Stromal cell of bone marrow (primary cell): Measurements from ENCODE around the gene FOXC1.

Experiments used
- DNase-seq: peaks from one replicate; pipeline ENCODE4 v3.0.0-alpha.2; 2012; ENCODE audit warnings: low read depth

Gene FOXC1

DNA sequence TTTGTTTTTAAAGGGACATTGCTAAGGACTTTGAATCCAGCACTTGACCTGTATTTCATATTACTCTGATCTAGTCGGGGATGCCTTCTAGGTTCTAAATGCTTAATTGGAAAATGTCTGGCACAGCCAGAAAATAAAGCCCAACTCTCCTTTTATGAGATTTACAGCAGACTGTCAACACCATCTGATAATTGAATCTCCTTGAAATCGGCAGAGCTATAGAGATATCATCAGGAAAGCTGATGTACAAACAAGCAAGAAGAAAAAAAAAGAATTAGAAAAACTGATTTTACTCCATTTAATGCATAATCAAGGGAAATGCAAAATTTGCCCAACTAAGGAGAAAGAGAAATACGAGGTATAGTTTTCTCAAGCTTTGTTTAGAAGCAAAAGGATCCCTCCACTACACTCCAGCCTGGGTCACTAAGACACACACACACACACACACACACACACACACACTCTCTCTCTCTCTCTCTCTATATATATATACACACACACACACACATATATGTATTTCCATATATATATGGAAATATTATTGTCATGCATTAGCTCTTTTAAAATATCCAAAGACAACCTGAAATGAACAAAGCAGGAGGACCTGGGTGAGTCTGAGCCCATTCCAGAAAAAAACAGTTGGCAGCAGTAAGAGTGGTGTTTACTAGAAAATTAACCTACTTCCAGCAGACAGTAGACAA is 9.5 kb upstream of the FOXC1 start:
- DNase-seq: no peak

DNA sequence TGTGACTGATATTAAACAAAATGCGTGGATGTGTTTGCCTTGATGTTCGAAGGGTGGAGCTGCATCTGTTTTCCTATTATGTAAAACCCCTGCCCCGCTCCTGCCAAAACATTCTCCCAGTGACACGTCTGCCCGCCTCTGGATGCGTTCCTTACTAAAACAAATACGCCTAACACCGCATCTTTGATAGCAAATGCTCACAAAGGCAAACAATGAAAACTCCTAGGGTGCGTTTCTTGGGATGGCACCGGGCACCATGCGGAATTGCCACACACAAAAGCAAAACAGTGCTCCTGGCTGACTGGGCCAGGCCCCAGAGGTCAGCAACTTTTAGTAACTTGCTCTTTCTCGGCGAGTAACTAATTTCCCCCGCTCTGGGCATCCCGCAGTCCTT is 9.0 kb upstream of the FOXC1 start:
- no peak for DNase-seq

DNA sequence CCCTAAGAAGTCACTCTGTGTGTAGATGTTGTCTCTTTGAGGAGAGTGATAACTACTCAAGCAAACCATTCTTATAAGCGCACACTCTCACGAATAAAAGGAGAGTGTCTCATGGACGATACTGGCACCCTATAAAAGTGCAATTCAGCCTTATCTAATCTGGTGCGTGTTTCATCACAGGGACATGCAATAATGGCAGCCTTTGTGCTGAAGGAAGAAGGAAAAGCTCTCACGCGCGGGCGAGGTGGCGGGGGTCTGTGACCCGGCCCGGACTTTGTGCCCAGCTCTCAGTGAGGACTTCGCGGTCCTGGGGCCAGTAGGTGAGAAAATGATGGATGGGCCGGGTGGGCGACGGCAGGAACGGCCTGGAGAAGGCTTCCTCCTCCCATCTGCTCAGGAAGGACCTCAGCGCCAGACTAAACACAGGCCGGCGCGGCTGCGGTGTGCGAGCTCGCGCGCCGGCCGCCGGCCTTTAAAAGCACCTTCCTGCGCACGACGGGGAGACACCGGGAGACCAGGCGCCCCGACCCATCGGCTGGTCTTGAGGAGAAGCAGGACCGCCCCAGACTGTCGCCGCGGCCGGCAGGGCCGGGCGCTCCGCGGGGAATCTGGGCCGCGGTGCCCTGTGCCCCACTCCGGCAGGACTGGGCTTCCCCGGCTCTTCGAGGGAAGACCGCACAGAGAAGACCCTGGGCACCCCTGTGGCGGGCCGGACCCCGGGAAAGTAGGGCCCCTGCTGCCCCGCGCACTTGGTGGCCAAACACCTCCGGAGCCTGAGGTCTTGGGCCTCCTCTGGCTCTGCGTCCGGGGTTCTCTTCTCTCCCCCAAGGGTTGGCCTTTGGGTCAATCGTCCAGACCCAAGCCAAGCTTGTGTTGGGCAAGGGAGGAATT is 8.3 kb upstream of the FOXC1 start:
- no peak for DNase-seq

DNA sequence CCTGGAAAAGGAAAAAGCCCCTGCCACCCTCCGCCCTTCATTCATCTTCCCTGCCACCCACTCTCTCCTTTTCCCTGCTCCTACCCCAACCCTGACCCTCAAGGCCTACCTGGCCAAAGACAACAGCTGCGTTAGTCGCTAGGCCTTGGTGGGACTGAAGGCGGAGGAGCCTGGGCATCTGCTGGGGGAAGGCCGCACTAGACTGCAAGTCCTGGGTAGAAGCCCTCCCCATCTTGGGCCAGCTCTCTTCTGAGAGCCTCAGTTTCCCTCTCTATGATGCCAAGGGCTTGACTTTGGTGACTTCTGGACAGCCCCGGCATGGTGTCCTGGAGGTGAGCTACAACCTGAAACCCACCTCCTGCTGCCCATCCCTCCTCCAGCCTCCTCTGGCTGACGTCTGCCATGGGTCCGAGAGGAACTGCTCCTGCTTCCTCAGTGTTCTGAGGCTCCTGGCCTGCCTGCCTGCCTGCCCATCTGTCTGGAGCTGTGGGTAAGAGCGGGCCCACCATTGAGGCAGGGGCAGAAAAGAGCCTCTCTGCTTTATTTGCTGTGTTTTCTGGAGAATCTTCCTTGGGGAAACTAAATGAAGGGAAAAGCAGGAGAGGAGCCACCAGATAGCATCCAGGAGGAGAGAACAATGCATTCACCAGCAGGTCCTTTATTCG is 7.5 kb upstream of the FOXC1 start:
- no peak for DNase-seq

DNA sequence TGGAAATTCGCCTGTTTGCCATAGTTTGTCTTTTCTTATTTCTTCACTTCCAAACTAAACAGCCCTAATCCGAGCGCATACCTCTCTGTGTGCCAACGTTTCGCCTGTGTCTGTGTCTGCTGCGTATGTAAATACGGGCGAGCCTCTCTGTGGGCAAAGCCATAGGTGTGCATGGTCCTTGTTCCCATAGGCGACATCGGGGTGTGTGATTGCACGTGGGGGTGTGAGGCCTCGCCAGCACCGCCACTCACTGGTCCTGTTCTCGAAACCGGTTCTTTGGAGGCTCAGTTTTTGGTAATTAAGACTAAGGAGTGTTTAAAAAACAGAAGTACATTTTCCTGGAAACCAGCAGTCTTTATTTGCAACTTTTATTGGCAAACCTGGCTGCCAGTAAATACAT is 6.0 kb upstream of the FOXC1 start:
- no peak for DNase-seq

DNA sequence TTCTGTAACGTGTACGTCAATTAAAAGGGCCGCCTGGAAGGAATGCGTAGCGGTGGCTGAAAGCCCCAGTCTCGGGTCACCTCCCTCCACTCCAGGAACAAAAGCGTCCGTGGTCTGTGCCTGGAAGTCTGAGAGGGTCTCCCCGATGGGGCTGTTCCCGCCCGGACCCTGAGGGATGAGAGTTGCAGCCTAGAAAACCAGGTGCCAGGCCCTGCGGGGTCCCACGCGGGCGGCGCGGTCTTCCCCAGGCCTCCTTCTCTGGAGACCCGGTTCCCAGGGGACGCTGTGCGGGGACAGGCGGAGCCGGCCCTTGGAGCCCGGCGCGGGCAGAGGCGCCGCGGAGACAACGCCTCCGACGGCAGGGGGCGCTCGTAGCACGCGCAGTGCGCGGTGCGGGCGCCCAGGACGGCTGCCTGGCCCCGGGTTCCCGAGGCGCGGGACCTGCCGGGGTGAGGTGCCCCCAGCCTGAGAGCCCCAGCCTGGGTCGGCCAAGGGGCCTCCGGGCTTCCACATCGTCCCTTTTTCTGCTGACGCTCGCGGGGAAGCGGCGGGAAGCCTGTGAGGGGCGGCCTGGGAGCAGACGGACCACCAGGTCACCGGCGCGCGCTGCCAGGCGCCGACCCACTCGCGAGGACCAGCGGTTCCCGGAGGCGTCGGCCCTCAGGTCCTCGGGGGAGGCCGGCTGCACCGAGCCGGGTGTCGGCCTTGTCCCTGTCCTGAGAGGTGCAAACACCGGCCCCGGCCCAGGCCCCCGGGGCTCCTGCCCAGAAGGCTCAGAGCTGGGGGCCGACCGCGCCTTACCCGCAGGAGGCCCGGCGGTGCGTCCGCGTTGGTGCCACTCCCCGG is 5.3 kb upstream of the FOXC1 start:
- DNase-seq: no peak

DNA sequence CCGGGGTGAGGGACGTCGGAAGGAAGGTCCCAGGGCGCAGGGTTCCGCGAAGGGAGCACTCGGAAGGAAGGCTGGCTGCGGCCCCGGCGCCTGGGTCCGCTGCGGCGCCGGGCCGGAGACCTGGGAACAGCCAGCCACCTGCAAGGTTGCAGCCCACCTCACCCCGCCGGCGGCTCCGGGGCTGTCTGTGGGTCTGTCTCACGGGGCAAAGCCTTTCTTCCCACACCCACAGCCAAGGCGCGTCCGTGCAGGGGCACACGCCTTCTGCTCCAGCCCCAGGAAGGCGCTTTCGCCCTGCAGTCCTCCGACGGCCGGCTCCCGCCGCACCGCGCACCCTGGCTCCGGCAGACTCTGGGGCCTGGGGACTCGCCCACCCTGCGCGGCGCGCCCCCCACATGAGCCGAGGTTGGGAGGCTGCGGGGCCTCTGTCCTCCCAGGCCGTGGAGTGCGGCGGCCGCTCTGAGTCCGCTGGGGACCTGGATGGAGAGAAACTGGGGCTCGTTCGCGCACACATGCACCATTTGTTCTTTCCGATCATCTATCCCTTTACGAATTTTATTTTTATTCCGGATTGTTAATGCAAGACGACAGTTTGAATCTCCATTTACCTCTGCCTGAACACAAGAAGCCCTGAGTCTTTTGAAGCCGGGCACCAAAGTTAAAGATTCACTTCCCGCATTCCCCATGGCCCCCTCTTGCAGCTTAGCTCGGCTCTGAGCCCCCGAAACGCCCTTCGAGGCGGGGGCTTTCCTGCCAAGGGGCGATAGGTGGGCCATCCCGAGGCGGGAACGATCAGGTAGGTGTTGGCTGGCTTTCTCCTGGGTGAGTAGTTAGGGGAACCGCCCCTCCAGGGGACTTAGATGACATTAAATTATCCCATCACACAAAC is 4.5 kb upstream of the FOXC1 start:
- no peak for DNase-seq

DNA sequence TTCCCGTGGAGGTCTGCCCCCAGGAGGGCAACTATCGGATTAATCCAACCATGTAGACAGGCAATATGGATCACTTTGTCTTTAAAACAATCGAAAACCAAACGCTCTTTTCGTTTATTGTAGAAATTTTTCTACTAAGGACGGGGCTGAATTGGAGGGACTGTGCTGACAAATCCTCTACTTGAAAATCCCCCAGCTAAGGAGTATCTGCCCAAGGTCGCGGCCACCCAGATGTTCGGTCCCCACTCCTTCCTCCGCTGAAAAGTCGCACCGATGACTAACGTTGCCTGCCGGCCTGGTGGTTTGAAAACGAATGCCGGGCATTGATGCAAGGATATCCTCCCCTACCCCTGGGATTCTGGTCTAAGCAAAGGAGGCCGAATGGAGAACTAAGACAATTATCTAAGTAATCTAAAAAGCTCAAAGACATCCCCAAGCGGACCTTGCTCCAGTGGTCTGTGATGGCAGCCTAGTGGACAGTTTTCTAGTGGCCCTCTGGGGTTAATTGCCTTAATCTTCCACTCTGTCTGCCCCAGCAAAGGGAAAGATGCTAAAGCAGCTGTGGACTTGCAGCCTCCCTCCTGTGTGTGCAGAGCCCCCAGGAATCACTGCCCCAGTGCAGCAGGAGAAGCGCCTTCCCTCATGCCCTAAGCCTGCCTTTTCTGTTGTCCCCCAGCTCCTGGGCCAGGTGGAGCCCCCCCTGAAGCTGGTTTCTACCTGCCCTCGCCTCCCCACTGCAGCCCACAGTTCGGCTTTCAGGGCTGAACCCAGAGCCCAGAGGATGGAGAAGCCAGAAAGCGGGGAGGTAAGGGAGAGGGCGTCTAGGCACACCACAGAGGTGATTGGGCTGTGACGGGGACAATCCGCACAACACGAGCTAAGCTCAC is 3.6 kb upstream of the FOXC1 start:
- DNase-seq: no peak

DNA sequence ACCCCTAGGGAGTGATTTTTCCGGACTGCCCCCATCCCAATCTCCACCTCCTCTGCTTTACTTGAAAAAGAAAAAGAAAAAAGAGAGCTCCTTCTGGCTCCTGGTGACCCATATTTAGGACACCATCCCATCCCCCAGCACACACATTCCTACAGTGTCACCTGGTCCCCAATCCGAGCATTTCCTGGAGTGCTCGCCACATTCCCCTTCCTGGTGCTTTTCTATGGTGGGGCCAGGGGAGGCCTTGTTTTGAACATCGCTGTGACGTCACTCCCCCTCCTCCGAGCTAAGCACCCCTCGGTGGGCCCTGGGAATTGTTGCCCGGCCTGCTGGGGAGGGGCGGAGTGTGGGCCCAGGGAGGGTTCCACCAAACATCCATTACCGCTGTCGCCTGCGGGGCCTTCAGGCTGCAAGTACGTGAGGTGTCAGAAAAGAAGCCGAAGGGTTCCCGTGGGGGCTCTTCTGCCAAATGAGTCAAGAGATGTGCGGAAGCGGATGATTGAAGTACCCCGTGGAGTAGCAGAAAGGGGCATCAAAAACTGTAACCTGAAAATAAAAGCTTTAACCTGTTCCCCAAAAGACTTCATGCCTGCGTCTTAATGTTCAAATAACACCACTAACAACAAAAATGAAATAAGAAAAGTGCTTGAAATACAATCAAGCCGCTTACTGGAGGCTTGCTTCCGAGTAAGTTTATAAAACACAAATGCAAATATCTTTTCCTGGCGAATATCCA is 2.8 kb upstream of the FOXC1 start:
- no peak for DNase-seq

DNA sequence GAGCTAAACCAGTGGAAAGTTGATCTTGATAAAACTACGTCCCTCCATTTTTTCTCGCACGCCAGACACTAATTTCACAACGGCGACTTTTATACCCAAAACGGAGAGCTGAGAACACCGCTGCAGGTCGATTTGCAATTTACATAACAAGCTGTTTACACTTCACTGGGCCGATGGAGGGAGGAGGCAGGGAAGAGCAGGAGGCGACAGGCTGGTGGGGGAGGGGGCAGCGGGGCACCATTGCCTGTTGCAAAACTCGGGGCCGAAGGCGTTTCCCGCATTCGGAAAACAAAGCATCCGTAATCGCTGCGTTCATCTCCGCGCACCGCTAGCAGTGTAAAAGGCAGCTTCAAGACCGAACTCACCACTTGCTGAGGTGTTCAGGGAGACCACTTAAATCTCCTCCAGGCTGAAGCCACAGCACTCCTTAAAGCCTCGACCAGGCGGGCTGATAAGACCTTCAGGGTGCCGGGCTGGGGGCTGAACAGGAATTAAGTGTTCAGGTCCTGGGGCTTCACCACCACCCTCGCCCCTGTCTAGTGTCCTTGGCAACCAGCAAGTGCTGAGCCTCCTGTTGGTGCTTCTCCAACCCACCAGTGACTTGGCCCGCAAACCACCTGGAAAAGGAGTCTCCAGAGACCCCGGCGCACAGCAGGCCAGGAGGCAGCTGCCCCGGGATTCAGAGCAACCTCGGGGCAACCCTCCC is 2.0 kb upstream of the FOXC1 start:
- no peak for DNase-seq

DNA sequence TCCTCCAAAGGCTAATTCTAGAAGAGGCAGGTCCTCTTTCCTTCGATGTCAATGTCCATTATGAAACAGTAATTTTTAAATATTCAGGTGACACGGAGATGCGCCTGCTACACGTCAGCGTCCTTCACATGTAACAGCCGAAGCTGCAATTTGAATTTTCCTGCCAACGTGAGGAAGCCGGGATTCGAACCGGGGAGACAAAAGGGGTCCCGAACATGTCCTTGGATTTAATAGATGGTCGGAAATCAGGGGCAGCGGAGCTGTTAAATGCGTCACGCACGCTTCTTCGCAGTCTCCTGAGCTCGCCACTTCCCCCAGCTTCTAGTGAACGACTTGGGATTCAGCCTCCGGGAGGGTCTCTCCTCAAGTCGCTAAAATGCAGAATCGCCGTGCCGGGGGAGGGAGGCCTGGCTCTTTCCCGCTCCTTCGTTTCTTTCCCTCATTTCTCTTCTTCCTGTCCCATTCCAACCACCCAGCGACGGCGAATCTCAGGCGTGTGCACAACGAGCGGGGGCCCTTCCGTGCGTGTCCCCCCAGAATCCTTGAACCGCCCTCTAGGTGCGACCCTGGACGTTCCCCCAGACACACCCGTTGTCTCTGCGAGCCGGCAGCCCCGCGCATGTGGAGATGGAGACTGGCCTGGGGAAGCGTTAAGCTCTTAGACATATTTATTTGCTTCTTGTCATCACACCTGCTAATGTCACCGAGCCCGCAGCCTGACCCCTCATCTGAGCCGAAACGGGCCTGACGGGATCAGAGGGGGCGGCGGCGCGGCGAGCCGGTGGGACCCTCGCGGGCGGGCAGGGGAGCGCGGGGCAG is 1.3 kb upstream of the FOXC1 start:
- no peak for DNase-seq

DNA sequence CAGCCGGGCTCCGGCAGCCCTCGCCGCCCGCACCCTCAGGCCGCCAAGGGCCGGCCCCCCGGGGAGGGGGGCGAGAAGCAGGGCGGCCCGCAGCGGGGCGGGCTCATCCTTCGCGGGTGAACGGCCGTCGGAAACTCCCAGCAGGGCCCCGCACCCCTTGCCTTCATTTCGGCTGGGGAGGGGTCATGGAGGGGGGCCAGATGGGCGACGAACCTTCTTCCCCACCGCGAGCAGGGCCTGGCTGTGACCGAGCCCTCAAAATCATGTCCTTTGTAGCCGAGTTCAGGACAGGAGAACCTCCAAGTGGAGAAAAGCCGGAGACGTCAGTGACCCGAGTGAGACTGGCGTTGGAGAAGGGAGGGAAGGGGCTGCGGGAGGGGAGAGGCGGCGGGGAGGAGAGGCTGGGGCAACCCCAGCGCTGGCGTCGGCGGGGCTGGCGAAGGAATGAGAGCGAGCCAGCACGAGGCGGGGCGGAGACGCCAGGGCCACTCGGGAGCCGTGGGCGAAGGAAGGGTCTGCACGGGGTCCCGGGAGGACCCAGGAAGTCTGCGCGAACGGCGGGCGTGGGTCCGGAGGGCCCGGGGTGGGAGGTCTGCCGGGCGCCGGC is 571 bp upstream of the FOXC1 start:
- no peak for DNase-seq

DNA sequence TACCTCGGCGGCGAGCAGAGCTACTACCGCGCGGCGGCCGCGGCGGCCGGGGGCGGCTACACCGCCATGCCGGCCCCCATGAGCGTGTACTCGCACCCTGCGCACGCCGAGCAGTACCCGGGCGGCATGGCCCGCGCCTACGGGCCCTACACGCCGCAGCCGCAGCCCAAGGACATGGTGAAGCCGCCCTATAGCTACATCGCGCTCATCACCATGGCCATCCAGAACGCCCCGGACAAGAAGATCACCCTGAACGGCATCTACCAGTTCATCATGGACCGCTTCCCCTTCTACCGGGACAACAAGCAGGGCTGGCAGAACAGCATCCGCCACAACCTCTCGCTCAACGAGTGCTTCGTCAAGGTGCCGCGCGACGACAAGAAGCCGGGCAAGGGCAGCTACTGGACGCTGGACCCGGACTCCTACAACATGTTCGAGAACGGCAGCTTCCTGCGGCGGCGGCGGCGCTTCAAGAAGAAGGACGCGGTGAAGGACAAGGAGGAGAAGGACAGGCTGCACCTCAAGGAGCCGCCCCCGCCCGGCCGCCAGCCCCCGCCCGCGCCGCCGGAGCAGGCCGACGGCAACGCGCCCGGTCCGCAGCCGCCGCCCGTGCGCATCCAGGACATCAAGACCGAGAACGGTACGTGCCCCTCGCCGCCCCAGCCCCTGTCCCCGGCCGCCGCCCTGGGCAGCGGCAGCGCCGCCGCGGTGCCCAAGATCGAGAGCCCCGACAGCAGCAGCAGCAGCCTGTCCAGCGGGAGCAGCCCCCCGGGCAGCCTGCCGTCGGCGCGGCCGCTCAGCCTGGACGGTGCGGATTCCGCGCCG is 994 bp downstream of the FOXC1 start:
- DNase-seq: no peak

DNA sequence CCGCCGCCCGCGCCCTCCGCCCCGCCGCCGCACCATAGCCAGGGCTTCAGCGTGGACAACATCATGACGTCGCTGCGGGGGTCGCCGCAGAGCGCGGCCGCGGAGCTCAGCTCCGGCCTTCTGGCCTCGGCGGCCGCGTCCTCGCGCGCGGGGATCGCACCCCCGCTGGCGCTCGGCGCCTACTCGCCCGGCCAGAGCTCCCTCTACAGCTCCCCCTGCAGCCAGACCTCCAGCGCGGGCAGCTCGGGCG is 1.5 kb downstream of the FOXC1 start:
- no peak for DNase-seq

DNA sequence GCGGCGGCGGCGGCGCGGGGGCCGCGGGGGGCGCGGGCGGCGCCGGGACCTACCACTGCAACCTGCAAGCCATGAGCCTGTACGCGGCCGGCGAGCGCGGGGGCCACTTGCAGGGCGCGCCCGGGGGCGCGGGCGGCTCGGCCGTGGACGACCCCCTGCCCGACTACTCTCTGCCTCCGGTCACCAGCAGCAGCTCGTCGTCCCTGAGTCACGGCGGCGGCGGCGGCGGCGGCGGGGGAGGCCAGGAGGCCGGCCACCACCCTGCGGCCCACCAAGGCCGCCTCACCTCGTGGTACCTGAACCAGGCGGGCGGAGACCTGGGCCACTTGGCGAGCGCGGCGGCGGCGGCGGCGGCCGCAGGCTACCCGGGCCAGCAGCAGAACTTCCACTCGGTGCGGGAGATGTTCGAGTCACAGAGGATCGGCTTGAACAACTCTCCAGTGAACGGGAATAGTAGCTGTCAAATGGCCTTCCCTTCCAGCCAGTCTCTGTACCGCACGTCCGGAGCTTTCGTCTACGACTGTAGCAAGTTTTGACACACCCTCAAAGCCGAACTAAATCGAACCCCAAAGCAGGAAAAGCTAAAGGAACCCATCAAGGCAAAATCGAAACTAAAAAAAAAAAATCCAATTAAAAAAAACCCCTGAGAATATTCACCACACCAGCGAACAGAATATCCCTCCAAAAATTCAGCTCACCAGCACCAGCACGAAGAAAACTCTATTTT is 2.0 kb downstream of the FOXC1 start:
- DNase-seq: no peak

DNA sequence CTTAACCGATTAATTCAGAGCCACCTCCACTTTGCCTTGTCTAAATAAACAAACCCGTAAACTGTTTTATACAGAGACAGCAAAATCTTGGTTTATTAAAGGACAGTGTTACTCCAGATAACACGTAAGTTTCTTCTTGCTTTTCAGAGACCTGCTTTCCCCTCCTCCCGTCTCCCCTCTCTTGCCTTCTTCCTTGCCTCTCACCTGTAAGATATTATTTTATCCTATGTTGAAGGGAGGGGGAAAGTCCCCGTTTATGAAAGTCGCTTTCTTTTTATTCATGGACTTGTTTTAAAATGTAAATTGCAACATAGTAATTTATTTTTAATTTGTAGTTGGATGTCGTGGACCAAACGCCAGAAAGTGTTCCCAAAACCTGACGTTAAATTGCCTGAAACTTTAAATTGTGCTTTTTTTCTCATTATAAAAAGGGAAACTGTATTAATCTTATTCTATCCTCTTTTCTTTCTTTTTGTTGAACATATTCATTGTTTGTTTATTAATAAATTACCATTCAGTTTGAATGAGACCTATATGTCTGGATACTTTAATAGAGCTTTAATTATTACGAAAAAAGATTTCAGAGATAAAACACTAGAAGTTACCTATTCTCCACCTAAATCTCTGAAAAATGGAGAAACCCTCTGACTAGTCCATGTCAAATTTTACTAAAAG is 2.7 kb downstream of the FOXC1 start:
- DNase-seq: no peak
